ENCODE data around the gene B3GAT1. TPM values are rescaled to one million over a fixed set of nuclear protein-coding genes. Genes with fewer than 3 reads are reported as not detected.

The B3GAT1 gene
- total RNA-seq, 2 experiments from 2014 or later = 0.14 to 0.22 TPM

DNA sequence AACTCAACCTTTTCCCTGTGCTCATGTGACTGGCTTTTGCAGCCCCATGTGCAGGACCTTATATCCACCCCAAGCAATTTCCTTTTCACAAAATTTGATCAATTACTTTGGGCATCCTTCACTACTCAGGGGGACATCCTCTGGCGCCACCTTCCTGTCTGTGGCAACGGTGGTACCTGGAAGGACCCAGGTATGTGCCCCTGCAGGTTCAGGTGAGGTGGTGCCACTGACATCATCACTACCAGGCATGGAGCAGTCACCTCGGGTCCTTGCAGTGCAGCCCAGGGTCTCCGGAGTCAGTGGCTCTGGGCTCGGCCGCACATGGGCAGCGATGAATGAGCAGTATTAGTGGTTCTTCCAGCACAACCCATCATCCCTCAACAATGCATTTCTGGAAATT, 37.7 kb upstream of the B3GAT1 start:
- ATAC-seq (ENCODE audit: poor library complexity) = no peak
- peaks cover 0 to 8% of the 10 kb centered on the region in 2 experiments for H3K9me3 ChIP-seq (ENCODE audit: control insufficient read depth in 1 of 2, insufficient read depth in 1 of 2, low read length in 2 of 2)

DNA sequence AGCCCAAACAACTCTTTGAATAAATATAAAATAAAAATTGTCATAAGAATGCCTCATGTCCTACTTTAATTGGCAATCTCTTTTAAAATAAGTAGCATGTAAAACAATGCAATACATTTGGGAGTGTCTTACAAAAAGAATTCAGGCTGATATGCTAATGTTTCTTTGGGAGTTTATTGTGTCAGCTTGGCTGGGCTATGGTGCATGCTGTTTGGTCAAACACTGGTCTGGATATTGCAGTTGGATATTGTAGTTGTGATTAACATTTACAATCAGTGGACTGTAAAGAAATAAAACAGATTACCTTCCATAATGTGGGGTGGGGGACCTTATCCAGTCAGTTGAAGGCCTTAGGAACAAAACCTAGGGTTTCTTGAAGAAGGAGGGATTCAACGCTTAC, 37.0 kb upstream of the B3GAT1 start:
- ChIA-PET CTCF (no interaction called here), POLR2A (no interaction called here)
- no peaks in the 10 kb centered on the region for H3K4me1 Mint-ChIP-seq (ENCODE audit: low read depth)
- TF ChIP-seq, protein P1, sequence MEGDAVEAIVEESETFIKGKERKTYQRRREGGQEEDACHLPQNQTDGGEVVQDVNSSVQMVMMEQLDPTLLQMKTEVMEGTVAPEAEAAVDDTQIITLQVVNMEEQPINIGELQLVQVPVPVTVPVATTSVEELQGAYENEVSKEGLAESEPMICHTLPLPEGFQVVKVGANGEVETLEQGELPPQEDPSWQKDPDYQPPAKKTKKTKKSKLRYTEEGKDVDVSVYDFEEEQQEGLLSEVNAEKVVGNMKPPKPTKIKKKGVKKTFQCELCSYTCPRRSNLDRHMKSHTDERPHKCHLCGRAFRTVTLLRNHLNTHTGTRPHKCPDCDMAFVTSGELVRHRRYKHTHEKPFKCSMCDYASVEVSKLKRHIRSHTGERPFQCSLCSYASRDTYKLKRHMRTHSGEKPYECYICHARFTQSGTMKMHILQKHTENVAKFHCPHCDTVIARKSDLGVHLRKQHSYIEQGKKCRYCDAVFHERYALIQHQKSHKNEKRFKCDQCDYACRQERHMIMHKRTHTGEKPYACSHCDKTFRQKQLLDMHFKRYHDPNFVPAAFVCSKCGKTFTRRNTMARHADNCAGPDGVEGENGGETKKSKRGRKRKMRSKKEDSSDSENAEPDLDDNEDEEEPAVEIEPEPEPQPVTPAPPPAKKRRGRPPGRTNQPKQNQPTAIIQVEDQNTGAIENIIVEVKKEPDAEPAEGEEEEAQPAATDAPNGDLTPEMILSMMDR (IDR thresholded peaks at IDR 0.05) = no peak
- ATAC-seq (ENCODE audit: poor library complexity) = no peak
- no peak for DNase-seq
- peaks cover 7% of the 10 kb centered on the region for H3K27me3 Mint-ChIP-seq
- Histone ChIP-seq H3K36me3 (ENCODE audit: insufficient read depth, low read length) (no peaks in the 10 kb centered on the region), H3K27ac (ENCODE audit: low read depth in 1 of 2, low read length in 2 of 2) (no peak overlapping the region), H3K27me3 (ENCODE audit: control insufficient read depth in 1 of 2, insufficient read depth in 2 of 2, low read length in 2 of 2) (peaks cover 2 to 4% of the 10 kb centered on the region in 2 experiments), H3K4me3 (ENCODE audit: low read length) (no peak overlapping the region), H3K4me1 (ENCODE audit: insufficient read depth, low read length) (no peaks in the 10 kb centered on the region), H3K9me3 (ENCODE audit: control insufficient read depth in 1 of 2, insufficient read depth in 1 of 2, low read length in 2 of 2) (peaks cover 0 to 8% of the 10 kb centered on the region in 2 experiments)
- no peak overlapping the region for H3K4me3 Mint-ChIP-seq
- intact Hi-C loops (cut with DNase I, micrococcal nuclease) = no loop called here
- no peaks in the 10 kb centered on the region for H3K9me3 Mint-ChIP-seq
- no peak overlapping the region for H3K27ac Mint-ChIP-seq
- H3K36me3 Mint-ChIP-seq (ENCODE audit: low read depth) = no peaks in the 10 kb centered on the region

More for the DNA sequence above, 37.7 kb upstream of the B3GAT1 start:
- DNase-seq = peak in 5 of 14 experiments; percentile 3 to 23 (median 15)
- Mint-ChIP-seq H3K4me1 (ENCODE audit: low read depth) (no peaks in the 10 kb centered on the region), H3K27ac (no peak overlapping the region), H3K27me3 (peaks cover 9% of the 10 kb centered on the region), H3K4me3 (no peak overlapping the region), H3K9me3 (no peaks in the 10 kb centered on the region), H3K36me3 (ENCODE audit: low read depth) (no peaks in the 10 kb centered on the region)
- Histone ChIP-seq H3K4me3 (ENCODE audit: low read length) (no peak overlapping the region), H3K4me1 (ENCODE audit: insufficient read depth, low read length) (no peaks in the 10 kb centered on the region), H3K36me3 (ENCODE audit: insufficient read depth, low read length) (no peaks in the 10 kb centered on the region), H3K27ac (ENCODE audit: low read depth in 1 of 2, low read length in 2 of 2) (no peak overlapping the region), H3K27me3 (ENCODE audit: control insufficient read depth in 1 of 2, insufficient read depth in 2 of 2, low read length in 2 of 2) (peaks cover 2 to 4% of the 10 kb centered on the region in 2 experiments)
- ChIA-PET POLR2A (no interaction called here), CTCF (no interaction called here)
- TF ChIP-seq, protein P1 (IDR thresholded peaks at IDR 0.05) = no peak
- intact Hi-C loops (cut with DNase I, micrococcal nuclease) = no loop called here

DNA sequence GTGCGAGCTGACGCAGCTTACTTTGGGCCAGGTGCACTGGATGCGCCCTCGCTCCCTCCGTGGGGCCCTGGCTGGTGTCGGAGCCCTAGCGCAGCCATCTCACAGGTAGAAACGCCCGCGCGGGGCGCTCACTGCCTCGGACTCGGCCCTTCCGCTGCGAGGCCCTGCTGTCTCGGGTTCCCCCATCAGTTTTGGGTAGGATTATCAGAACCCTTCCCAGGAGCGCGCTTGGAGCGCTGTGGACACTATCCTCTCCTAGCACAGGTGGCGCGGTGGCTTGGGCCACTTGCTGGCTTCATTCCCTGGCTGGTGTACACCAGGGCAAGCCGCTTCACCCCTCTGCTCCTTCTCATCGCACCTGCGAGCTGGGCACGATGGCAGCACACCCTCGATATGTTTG, 35.7 kb upstream of the B3GAT1 start:
- ChIA-PET CTCF (no interaction called here), POLR2A (no interaction called here)
- Mint-ChIP-seq H3K27ac (no peak overlapping the region), H3K4me1 (ENCODE audit: low read depth) (no peaks in the 10 kb centered on the region), H3K36me3 (ENCODE audit: low read depth) (no peaks in the 10 kb centered on the region), H3K4me3 (no peak overlapping the region), H3K27me3 (peaks cover 14% of the 10 kb centered on the region), H3K9me3 (no peaks in the 10 kb centered on the region)
- Histone ChIP-seq H3K4me3 (ENCODE audit: low read length) (no peak overlapping the region), H3K27ac (ENCODE audit: low read depth in 1 of 2, low read length in 2 of 2) (no peak overlapping the region), H3K4me1 (ENCODE audit: insufficient read depth, low read length) (no peaks in the 10 kb centered on the region), H3K27me3 (ENCODE audit: control insufficient read depth in 1 of 2, insufficient read depth in 2 of 2, low read length in 2 of 2) (no peaks in the 10 kb centered on the region), H3K9me3 (ENCODE audit: control insufficient read depth in 1 of 2, insufficient read depth in 1 of 2, low read length in 2 of 2) (no peaks in the 10 kb centered on the region), H3K36me3 (ENCODE audit: insufficient read depth, low read length) (no peaks in the 10 kb centered on the region)
- DNase-seq = no peak
- intact Hi-C loops (cut with DNase I, micrococcal nuclease) = no loop called here
- no peak for ATAC-seq (ENCODE audit: poor library complexity)
- TF ChIP-seq, protein P1 (IDR thresholded peaks at IDR 0.05) = no peak
